SKM-1 treated with dmso at 0.1 percent for 144 hours (cell line): ENCODE data around the gene KCTD3.

Experiments
- DNase-seq: peaks from one replicate; lab custom pipeline; 2025; ENCODE audit not compliant: unreplicated experiment; lab: John Stamatoyannopoulos, UW

KCTD3 gene

GRCh38 chr1:215650446-215651149, 83.5 kb downstream of the KCTD3 start:
- DNase-seq, result no peak

GRCh38 chr1:215651867-215652266, 84.8 kb downstream of the KCTD3 start:
- DNase-seq, result no peak

GRCh38 chr1:215652371-215652770, 85.3 kb downstream of the KCTD3 start:
- DNase-seq, result no peak

GRCh38 chr1:215657047-215657446, 89.9 kb downstream of the KCTD3 start:
- DNase-seq, result no peak

GRCh38 chr1:215660259-215660658, 93.2 kb downstream of the KCTD3 start:
- no peak for DNase-seq

GRCh38 chr1:215661033-215661432, 93.9 kb downstream of the KCTD3 start:
- DNase-seq, result no peak

GRCh38 chr1:215665215-215665614, 98.1 kb downstream of the KCTD3 start:
- DNase-seq, result no peak

- DNase-seq, result no peak
Observed at GRCh38 chr1:215667761-215668160, 100.7 kb downstream of the KCTD3 start.

GRCh38 chr1:215669806-215670491, 102.8 kb downstream of the KCTD3 start:
- DNase-seq, result no peak
